Spleen (tissue), 7 donors: Measurements from ENCODE around the gene SCARB1.

Source experiments
- POLR2A ChIP-seq, 3 donors: fragments of 450-650 bp; IDR thresholded peaks; one replicate each; pipeline ENCODE4 v1.5.1; 2017; ENCODE audit warnings: antibody characterized with exemption in 3 of 3, mild to moderate bottlenecking in 1 of 3
- POLR2AphosphoS5 ChIP-seq, 3 donors: sonication (generic); formaldehyde crosslinking; IDR thresholded peaks; one replicate each; pipeline ENCODE4 v1.5.1; 2017; ENCODE audit warnings: antibody characterized with exemption in 3 of 3
- TF ChIP-seq, protein P1 (sequence below), 11 experiments: fragments of 200-600 bp in 7 of 11; fragments of 450-650 bp in 4 of 11; sonication (generic) in 4 of 11; IDR thresholded peaks in 8 of 11; conservative IDR thresholded peaks in 3 of 11; 1 replicate in 7 of 11; 2 replicates in 4 of 11; pipeline versions ENCODE4 v1.4.0 to v1.8.0; 2016 to 2021; ENCODE audit warnings: antibody characterized with exemption in 11 of 11, inconsistent platforms in 4 of 11, mild to moderate bottlenecking in 1 of 11
- donor health status: DM: no; HTN: no; CAD: no; lungs with moderate emphysema.
- donor health status: DM: no; HTN: no; CAD: no.
- donor health status: DM: no; HTN: no; CAD: no.

DNA sequence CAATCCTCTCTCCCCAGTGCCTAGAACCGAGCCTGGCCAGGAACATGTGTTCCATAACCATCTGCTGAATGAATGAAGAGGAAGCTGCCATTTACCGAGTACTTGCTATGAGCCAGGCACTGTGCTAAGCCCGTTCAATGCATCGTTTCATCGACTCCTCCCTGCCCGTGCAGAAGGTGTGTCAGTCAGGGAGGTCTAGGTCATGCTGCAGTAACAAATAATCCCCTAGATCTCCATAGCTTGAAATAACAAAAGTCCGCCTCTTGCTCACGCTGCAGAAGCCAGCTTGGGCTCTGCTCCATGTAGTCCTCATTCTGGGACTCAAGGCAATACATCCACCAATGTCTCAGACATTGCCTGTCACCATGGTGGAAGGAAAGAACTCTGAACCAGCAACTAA is 101.3 kb downstream of the SCARB1 start:
- TF ChIP-seq POLR2AphosphoS5 (IDR thresholded peaks at IDR 0.05), result no peak
- TF ChIP-seq, protein P1, sequence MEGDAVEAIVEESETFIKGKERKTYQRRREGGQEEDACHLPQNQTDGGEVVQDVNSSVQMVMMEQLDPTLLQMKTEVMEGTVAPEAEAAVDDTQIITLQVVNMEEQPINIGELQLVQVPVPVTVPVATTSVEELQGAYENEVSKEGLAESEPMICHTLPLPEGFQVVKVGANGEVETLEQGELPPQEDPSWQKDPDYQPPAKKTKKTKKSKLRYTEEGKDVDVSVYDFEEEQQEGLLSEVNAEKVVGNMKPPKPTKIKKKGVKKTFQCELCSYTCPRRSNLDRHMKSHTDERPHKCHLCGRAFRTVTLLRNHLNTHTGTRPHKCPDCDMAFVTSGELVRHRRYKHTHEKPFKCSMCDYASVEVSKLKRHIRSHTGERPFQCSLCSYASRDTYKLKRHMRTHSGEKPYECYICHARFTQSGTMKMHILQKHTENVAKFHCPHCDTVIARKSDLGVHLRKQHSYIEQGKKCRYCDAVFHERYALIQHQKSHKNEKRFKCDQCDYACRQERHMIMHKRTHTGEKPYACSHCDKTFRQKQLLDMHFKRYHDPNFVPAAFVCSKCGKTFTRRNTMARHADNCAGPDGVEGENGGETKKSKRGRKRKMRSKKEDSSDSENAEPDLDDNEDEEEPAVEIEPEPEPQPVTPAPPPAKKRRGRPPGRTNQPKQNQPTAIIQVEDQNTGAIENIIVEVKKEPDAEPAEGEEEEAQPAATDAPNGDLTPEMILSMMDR (IDR thresholded peaks at IDR 0.05 in 8 of 11, conservative IDR thresholded peaks at IDR 0.05 in 3 of 11), result no peak
- TF ChIP-seq POLR2A (IDR thresholded peaks at IDR 0.05), result no peak
